Measurements from ENCODE around the gene SH3GLB1. TPM values are rescaled to one million over a fixed set of nuclear protein-coding genes. Genes with fewer than 3 reads are reported as not detected.

The SH3GLB1 gene
- total and polyA plus RNA-seq, 2 of the 4 experiments (the other 2 are of a cell fraction), result 22.2 to 36.5 TPM

DNA sequence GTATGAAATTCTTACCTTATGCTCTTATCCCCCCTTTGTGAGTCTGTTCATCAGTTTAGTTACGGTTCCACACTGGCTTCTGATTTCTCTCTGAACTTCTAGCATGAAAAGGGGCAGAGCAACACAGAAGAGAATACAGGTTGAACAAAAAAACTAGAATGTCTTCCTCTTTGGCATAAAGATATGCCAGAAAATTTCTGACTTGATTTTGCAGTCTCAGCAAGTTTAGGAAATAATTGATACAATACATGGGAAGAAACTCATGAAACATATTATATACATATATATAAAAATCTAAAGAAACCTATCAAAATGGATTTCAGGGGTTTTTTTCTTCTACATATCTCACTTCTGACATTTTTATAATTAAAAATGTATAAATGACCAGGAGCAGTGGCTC is 27.0 kb downstream of the SH3GLB1 start:
- dilution Hi-C loops (cut with HindIII; ENCODE audit: low sequenced_read_pairs, unreplicated experiment) (no loop called here), intact Hi-C loops (cut with micrococcal nuclease) (no loop called here), in situ Hi-C loops (cut with MboI; ENCODE audit: low sequenced_read_pairs) (no loop called here)
- ChIA-PET POLR2A (ENCODE audit: unreplicated experiment) (no interaction called here), CTCF (interaction anchor here (0.6 to 0.7 kb wide), 2 partner anchors 49 to 234 kb away, joined by 3 read pairs; no protein-coding TSS in a partner anchor)
- no peak overlapping the region for H3K18ac ChIP-seq (ENCODE audit: low read depth, low read length)
- H2BK5ac ChIP-seq (ENCODE audit: low read depth, low read length, poor library complexity, severe bottlenecking), result no peak overlapping the region
- H4K91ac ChIP-seq (ENCODE audit: insufficient read depth, low read depth, low read length), result no peak overlapping the region
- no peak overlapping the region for H3K4me3 ChIP-seq (ENCODE audit: insufficient read depth, low read depth, low read length)
- peaks cover 4 to 7% of the 10 kb centered on the region in 2 experiments for H3K79me1 ChIP-seq (ENCODE audit: low read depth in 1 of 2, low read length in 2 of 2)
- peaks cover 14% of the 10 kb centered on the region for H3K36me3 ChIP-seq (ENCODE audit: control insufficient read depth, insufficient read depth, low read length)
- no CpG with 5 or more reads among the region's 1 CpG for WGBS, 2 experiments (ENCODE audit: extremely low coverage in 2 of 2, insufficient read length in 1 of 2)
- no peaks in the 10 kb centered on the region for H3K4me1 ChIP-seq (ENCODE audit: control insufficient read depth, insufficient read depth, low read length)
- no peak overlapping the region for H3K9ac ChIP-seq (ENCODE audit: low read depth, low read length)
- no TSS peak for BruUV-seq (replicated peaks)
- H2AFZ ChIP-seq (replicated peaks; ENCODE audit: low read length, poor library complexity), result no peak overlapping the region
- H3K9me3 ChIP-seq (ENCODE audit: control insufficient read depth, insufficient read depth, low read length), result no peaks in the 10 kb centered on the region
- H3K4me2 ChIP-seq (ENCODE audit: low read depth, low read length), result no peak overlapping the region
- H3K27ac ChIP-seq (ENCODE audit: insufficient read depth, low read length), result no peak overlapping the region
- no peak overlapping the region for H2AK5ac ChIP-seq (ENCODE audit: low read depth, low read length)
- no peak overlapping the region for H2BK15ac ChIP-seq (ENCODE audit: low read depth, low read length)
- no peak for ATAC-seq (ENCODE audit: low read depth)
- no peak overlapping the region for H4K8ac ChIP-seq (ENCODE audit: low read depth in 2 of 2, low read length in 2 of 2)
- H4K5ac ChIP-seq (ENCODE audit: low read depth, low read length), result no peak overlapping the region
- TF ChIP-seq BHLHE40 (IDR thresholded peaks at IDR 0.05; ENCODE audit: low read depth, low read length), result no peak
- no peak for TF ChIP-seq MAZ (IDR thresholded peaks at IDR 0.05; ENCODE audit: borderline replicate concordance, low read depth, low read length)
- no peak for TF ChIP-seq NFE2L2 (IDR thresholded peaks at IDR 0.05; ENCODE audit: low read depth, low read length)
- peak; percentile 81 for TF ChIP-seq MAFK (IDR thresholded peaks at IDR 0.05; ENCODE audit: low read depth, low read length)
- TF ChIP-seq SMC3 (IDR thresholded peaks at IDR 0.05; ENCODE audit: low read depth, low read length), result no peak
- TF ChIP-seq, protein P1, sequence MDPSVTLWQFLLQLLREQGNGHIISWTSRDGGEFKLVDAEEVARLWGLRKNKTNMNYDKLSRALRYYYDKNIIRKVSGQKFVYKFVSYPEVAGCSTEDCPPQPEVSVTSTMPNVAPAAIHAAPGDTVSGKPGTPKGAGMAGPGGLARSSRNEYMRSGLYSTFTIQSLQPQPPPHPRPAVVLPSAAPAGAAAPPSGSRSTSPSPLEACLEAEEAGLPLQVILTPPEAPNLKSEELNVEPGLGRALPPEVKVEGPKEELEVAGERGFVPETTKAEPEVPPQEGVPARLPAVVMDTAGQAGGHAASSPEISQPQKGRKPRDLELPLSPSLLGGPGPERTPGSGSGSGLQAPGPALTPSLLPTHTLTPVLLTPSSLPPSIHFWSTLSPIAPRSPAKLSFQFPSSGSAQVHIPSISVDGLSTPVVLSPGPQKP (IDR thresholded peaks at IDR 0.05; ENCODE audit: borderline replicate concordance, low read depth, low read length), result no peak
- no peak overlapping the region for H3K4ac ChIP-seq (ENCODE audit: low read depth, low read length)
- no peak overlapping the region for H3K56ac ChIP-seq (ENCODE audit: extremely low read depth, insufficient read depth, low read length)
- H2AK9ac ChIP-seq (replicated peaks; ENCODE audit: low read depth, low read length, poor library complexity), result no peak overlapping the region
- no peak overlapping the region for H2BK20ac ChIP-seq (ENCODE audit: low read depth, low read length)
- H3K23ac ChIP-seq (ENCODE audit: low read depth, low read length), result no peak overlapping the region
- no peak overlapping the region for H3K14ac ChIP-seq (replicated peaks; ENCODE audit: low read depth, low read length)
- H3K27me3 ChIP-seq (ENCODE audit: control insufficient read depth, insufficient read depth, low read length), result no peaks in the 10 kb centered on the region
- H4K20me1 ChIP-seq (ENCODE audit: insufficient read depth, low read length), result no peaks in the 10 kb centered on the region
- DNase-seq, result no peak
- no peaks in the 10 kb centered on the region for H3K9me1 ChIP-seq (ENCODE audit: insufficient read depth, low read length)
- H2BK120ac ChIP-seq (ENCODE audit: low read depth, low read length), result no peak overlapping the region
